Kidney (tissue), 14 donors: ENCODE results near the gene RRP1. TPM values are rescaled to one million over a fixed set of nuclear protein-coding genes. Genes with fewer than 3 reads are reported as not detected.

Experiments used
- DNase-seq, 5 donors: peaks; one replicate each; pipeline ENCODE4 v3.0.0-alpha.2; 2013 to 2020
- FAIRE-seq: peaks from 2 replicates; lab custom pipeline; 2012; peaks lifted over from hg19 to GRCh38; lab: Jason Lieb, UNC
- H3K27ac ChIP-seq, 2 donors: one replicate each; pipeline ENCODE4 v1.7.0; 2013; ENCODE audit warnings: low read depth in 2 of 2, low read length in 2 of 2, inconsistent platforms in 1 of 2
- H3K27me3 ChIP-seq: one replicate; pipeline ENCODE4 v1.7.1; 2013; ENCODE audit warnings: low read length, inconsistent platforms; ENCODE audit not compliant: control insufficient read depth, insufficient read depth
- H3K36me3 ChIP-seq, 3 donors: one replicate each; pipeline versions ENCODE4 v1.7.0 to v1.7.1; 2013; ENCODE audit warnings: low read length in 3 of 3, control low read depth in 1 of 3, inconsistent platforms in 1 of 3; ENCODE audit not compliant: insufficient read depth in 3 of 3, control insufficient read depth in 2 of 3
- H3K4me1 ChIP-seq, 3 donors: one replicate each; pipeline versions ENCODE4 v1.7.0 to v1.7.1; 2013; ENCODE audit warnings: low read length in 3 of 3, inconsistent platforms in 1 of 3, low read depth in 1 of 3; ENCODE audit not compliant: control insufficient read depth in 2 of 3, insufficient read depth in 2 of 3
- H3K4me3 ChIP-seq, 3 donors: one replicate each; pipeline versions ENCODE4 v1.7.0 to v1.8.1; 2013; ENCODE audit warnings: low read length in 3 of 3, control low read depth in 1 of 3, inconsistent platforms in 1 of 3
- H3K9ac ChIP-seq, 3 donors: one replicate each; pipeline versions ENCODE4 v1.7.0 to v1.7.1; 2013; ENCODE audit warnings: low read length in 3 of 3, control low read depth in 1 of 3, inconsistent platforms in 1 of 3
- H3K9me3 ChIP-seq, 3 donors: one replicate each; pipeline versions ENCODE4 v1.7.0 to v1.7.1; 2013; ENCODE audit warnings: low read length in 3 of 3, control low read depth in 1 of 3, inconsistent platforms in 1 of 3; ENCODE audit not compliant: control insufficient read depth in 2 of 3, insufficient read depth in 1 of 3
- intact Hi-C: fragments of 100-400 bp; cut with DNase I; formaldehyde crosslinking; loops from one replicate; pipeline ENCODE4 v1.11.1; 2022
- polyA plus RNA-seq: library from polyadenylated mRNA; stranded (reverse); fragments of 350-450 nt; fragmentation: Illumina TruSeq; extraction: RNeasy Lipid Tissue Mini Kit (QIAGEN cat#74804); gene quantifications from one replicate; pipeline ENCODE4 v1.2.3, GENCODE V29; 2014; ENCODE audit warnings: low read depth, low replicate concordance; ENCODE audit not compliant: insufficient read depth
- total RNA-seq: library from RNA; stranded (reverse); fragmentation: NEBNext Ultra II Directional; extraction: Animal tissue kit (Norgen Biotek cat#: 25700); gene quantifications from one replicate; pipeline ENCODE4 v1.2.1, GENCODE V29; 2021
- TF ChIP-seq, protein P1 (sequence below): IDR thresholded peaks from 3 replicates; pipeline ENCODE4 v1.5.1; 2012; ENCODE audit warnings: mild to moderate bottlenecking, moderate library complexity, borderline replicate concordance; ENCODE audit not compliant: insufficient read depth; ENCODE audit errors: extremely low read depth
- donor health status: control.
- donor health status: control.
- donor health status: control.
- donor health status: control.
- donor health status: control.
- donor health status: DM: yes; HTN: yes; CAD: no.
- donor health status: Normal renal cell carcinoma (clear cell type).

RRP1 gene
- total and polyA plus RNA-seq, 2 donors from 2014 or later: 12.9 to 18.7 TPM

DNA sequence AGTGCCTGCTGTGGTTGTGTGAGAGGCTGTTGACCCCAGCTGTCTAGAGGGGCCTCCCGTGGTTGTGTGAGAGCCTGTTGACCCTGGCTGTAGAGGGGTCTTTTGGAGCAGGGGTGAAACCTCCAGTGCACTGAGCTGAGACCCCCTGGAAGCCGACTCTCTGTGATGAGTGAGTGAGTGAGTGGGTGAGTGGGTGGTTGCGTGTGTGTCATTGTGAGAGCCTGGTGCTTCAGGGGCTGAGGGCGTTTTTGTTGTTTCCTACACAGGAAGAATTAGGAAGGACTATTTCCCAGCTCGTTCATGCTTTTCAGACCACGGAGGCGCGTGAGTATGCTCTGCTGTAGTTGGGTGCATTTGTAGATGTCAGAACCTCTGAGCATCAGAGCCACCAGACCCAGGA is 3.0 kb downstream of the RRP1 start:
- no peaks in the 10 kb centered on the region for H3K27me3 ChIP-seq
- no peak overlapping the region for H3K27ac ChIP-seq
- peaks cover 0 to 4% (median 4%) of the 10 kb centered on the region in 3 donors for H3K4me1 ChIP-seq
- H3K36me3 ChIP-seq: peaks cover 2 to 39% (median 12%) of the 10 kb centered on the region in 3 donors
- H3K4me3 ChIP-seq: no peak overlapping the region
- DNase-seq (no peak), FAIRE-seq (no peak)
- intact Hi-C loops: no loop called here
- no peak overlapping the region for H3K9ac ChIP-seq
- TF ChIP-seq, protein P1, sequence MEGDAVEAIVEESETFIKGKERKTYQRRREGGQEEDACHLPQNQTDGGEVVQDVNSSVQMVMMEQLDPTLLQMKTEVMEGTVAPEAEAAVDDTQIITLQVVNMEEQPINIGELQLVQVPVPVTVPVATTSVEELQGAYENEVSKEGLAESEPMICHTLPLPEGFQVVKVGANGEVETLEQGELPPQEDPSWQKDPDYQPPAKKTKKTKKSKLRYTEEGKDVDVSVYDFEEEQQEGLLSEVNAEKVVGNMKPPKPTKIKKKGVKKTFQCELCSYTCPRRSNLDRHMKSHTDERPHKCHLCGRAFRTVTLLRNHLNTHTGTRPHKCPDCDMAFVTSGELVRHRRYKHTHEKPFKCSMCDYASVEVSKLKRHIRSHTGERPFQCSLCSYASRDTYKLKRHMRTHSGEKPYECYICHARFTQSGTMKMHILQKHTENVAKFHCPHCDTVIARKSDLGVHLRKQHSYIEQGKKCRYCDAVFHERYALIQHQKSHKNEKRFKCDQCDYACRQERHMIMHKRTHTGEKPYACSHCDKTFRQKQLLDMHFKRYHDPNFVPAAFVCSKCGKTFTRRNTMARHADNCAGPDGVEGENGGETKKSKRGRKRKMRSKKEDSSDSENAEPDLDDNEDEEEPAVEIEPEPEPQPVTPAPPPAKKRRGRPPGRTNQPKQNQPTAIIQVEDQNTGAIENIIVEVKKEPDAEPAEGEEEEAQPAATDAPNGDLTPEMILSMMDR: no peak
- no peaks in the 10 kb centered on the region for H3K9me3 ChIP-seq

DNA sequence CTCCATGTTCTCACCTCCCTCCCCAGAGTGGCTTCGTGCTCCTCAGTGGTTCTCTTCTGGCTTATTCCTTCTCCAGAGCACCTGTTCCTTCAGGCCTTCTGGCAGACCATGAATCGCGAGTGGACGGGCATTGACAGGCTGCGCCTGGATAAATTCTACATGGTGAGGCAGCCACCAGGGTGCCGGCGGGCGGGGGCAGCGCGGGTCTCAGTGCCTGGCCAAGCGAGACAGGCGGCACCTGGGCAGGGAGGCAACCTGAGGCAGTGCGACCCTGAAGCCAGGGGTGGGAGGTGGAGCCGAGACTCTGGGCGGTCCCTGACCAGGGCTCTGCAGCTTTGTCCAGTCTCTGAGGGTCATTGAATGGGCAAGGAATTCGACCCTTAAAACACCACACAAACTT is 3.9 kb downstream of the RRP1 start:
- FAIRE-seq: no peak
- peaks cover 2 to 48% (median 15%) of the 10 kb centered on the region in 3 donors for H3K36me3 ChIP-seq
- H3K9me3 ChIP-seq: no peaks in the 10 kb centered on the region
- TF ChIP-seq, protein P1: no peak
- intact Hi-C loops: no loop called here
- peak in 1 of 5 donors; percentile 63 for DNase-seq
- H3K27ac ChIP-seq: no peak overlapping the region
- H3K4me3 ChIP-seq: no peak overlapping the region
- H3K27me3 ChIP-seq: no peaks in the 10 kb centered on the region
- H3K4me1 ChIP-seq: peaks cover 0 to 4% (median 4%) of the 10 kb centered on the region in 3 donors
- H3K9ac ChIP-seq: no peak overlapping the region

DNA sequence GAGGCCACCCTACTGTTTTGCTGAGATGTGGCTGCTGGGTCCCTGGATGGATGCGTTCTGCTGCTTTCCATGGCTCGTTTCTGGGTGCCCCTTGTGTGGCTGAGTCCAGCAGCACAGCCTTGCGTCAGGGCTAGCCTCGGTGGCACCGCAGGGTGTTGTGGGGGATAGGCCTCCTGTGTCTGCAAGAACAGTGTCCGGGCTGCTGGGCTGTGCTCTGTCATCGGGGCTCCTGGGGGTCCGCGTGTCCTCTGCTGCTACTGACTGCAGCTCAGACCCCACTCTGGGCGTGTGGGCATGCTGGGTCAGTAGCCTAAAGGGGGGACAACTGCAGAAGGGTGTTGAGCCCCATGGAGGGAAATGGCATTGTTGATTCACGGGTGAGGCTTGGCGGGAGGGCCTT is 4.9 kb downstream of the RRP1 start:
- H3K36me3 ChIP-seq: peaks cover 2 to 56% (median 21%) of the 10 kb centered on the region in 3 donors
- H3K9me3 ChIP-seq: no peaks in the 10 kb centered on the region
- TF ChIP-seq, protein P1: no peak
- H3K9ac ChIP-seq: no peak overlapping the region
- FAIRE-seq (no peak), DNase-seq (peak in 1 of 5 donors; percentile 67)
- no peak overlapping the region for H3K4me3 ChIP-seq
- intact Hi-C loops: no loop called here
- H3K27ac ChIP-seq: no peak overlapping the region
- peaks cover 0 to 4% (median 4%) of the 10 kb centered on the region in 3 donors for H3K4me1 ChIP-seq
- H3K27me3 ChIP-seq: no peaks in the 10 kb centered on the region

DNA sequence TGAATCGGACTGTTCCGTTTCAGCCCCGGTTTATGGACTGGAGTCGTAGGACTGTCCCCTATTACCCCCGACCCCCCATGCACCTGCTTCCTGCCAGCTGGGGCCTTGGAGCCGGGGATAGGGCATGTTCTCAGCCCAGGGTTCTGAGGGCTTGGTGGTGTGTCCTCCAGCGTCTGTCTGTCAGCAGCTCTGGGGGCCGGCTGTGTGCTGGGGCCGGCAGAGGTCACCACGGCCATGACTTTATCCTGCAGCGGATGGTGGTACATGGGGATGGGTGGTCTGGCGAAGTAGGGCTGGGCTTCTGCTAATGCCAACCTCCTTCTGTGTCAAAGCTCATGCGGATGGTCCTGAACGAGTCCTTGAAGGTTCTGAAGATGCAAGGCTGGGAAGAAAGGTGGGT is 5.5 kb downstream of the RRP1 start:
- H3K9ac ChIP-seq: no peak overlapping the region
- peaks cover 2 to 56% (median 23%) of the 10 kb centered on the region in 3 donors for H3K36me3 ChIP-seq
- peaks cover 0 to 4% (median 3%) of the 10 kb centered on the region in 3 donors for H3K4me1 ChIP-seq
- no peak for FAIRE-seq
- TF ChIP-seq, protein P1: no peak
- no peak overlapping the region for H3K27ac ChIP-seq
- intact Hi-C loops: no loop called here
- no peaks in the 10 kb centered on the region for H3K27me3 ChIP-seq
- H3K9me3 ChIP-seq: no peaks in the 10 kb centered on the region
- peak in 1 of 5 donors; percentile 66 for DNase-seq
- H3K4me3 ChIP-seq: no peak overlapping the region
